ENCODE results near the gene ANKLE1.

ANKLE1 gene

GRCh38 chr19:17305517-17306284 lies 24.0 kb downstream of the ANKLE1 start, which contains the start of gene MRPL34:
Gene MRPL34 (plus strand): TSS chr19:17305872. CDS start chr19:17305893, 21 bp downstream.
- DNase-seq (ENCODE audit: low read depth) = peak; percentile 95

GRCh38 chr19:17306285-17306714 lies 24.6 kb downstream of the ANKLE1 start:
- DNase-seq (ENCODE audit: low read depth) = no peak

GRCh38 chr19:17307876-17308377 lies 26.2 kb downstream of the ANKLE1 start:
- no peak for DNase-seq (ENCODE audit: low read depth)

- DNase-seq (ENCODE audit: low read depth) = peak; percentile 97
Observed at GRCh38 chr19:17309198-17309964, 27.7 kb downstream of the ANKLE1 start, which contains the start of gene DDA1. Gene DDA1 (plus strand): TSS chr19:17309563. CDS start chr19:17309655, 92 bp downstream.

GRCh38 chr19:17309965-17310461 lies 28.3 kb downstream of the ANKLE1 start:
- no peak for DNase-seq (ENCODE audit: low read depth)

- DNase-seq (ENCODE audit: low read depth) = no peak
Observed at GRCh38 chr19:17311455-17312188, 29.9 kb downstream of the ANKLE1 start.

- no peak for DNase-seq (ENCODE audit: low read depth)
Observed at GRCh38 chr19:17312189-17313113, 30.8 kb downstream of the ANKLE1 start.

GRCh38 chr19:17314007-17314593 lies 32.4 kb downstream of the ANKLE1 start:
- no peak for DNase-seq (ENCODE audit: low read depth)

- no peak for DNase-seq (ENCODE audit: low read depth)
Observed at GRCh38 chr19:17318966-17319365, 37.3 kb downstream of the ANKLE1 start.

- DNase-seq (ENCODE audit: low read depth) = no peak
Observed at GRCh38 chr19:17319473-17320238, 38.0 kb downstream of the ANKLE1 start.

- no peak for DNase-seq (ENCODE audit: low read depth)
Observed at GRCh38 chr19:17320435-17320834, 38.7 kb downstream of the ANKLE1 start.

GRCh38 chr19:17321655-17322489 lies 40.2 kb downstream of the ANKLE1 start:
- no peak for DNase-seq (ENCODE audit: low read depth)

GRCh38 chr19:17322854-17323253 lies 41.2 kb downstream of the ANKLE1 start:
- DNase-seq (ENCODE audit: low read depth) = no peak

GRCh38 chr19:17323300-17323963 lies 41.7 kb downstream of the ANKLE1 start:
- no peak for DNase-seq (ENCODE audit: low read depth)

GRCh38 chr19:17323964-17324332 lies 42.2 kb downstream of the ANKLE1 start:
- no peak for DNase-seq (ENCODE audit: low read depth)

- DNase-seq (ENCODE audit: low read depth) = no peak
Observed at GRCh38 chr19:17324357-17325114, 42.8 kb downstream of the ANKLE1 start.

- DNase-seq (ENCODE audit: low read depth) = no peak
Observed at GRCh38 chr19:17325133-17325532, 43.4 kb downstream of the ANKLE1 start.

Data from HS-27A (cell line).